ENCODE data around the gene TGFB2. TPM values are rescaled to one million over a fixed set of nuclear protein-coding genes. Genes with fewer than 3 reads are reported as not detected.

Gene TGFB2
- polyA plus RNA-seq, 2 donors = 0.16 to 0.34 TPM

DNA sequence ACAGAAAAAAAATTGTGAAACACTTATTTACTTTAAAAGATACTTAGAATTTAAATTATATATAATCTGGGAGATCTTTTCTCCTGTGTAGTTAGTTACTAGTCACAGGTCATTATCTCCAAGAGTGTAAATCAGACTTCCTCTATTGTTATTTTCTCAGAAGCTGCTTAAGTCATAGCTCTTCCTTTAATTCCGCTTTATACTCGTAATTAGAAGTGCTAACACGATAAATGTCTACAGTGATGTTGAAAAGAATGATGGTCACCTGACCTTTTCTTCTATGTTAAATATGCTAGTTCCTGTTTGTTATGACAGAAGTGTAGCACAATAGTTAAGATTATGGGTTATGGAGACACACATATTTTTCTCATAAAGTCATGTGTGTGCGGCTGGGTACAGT, 123.6 kb downstream of the TGFB2 start:
- no peak overlapping the region for H3K4me3 ChIP-seq (ENCODE audit: low read depth in 1 of 2, low read length in 2 of 2)
- WGBS, 2 donors = 86 to 90% methylated on average over 4 of the region's 4 CpGs
- no peaks in the 10 kb centered on the region for H3K27me3 ChIP-seq (ENCODE audit: control insufficient read depth in 1 of 2, insufficient read depth in 2 of 2, low read length in 2 of 2)
- no peaks in the 10 kb centered on the region for H3K36me3 ChIP-seq (ENCODE audit: control insufficient read depth in 2 of 2, insufficient read depth in 2 of 2, low read length in 1 of 2)
- no peaks in the 10 kb centered on the region for H3K9me3 ChIP-seq (ENCODE audit: control insufficient read depth in 2 of 2, insufficient read depth in 1 of 2, low read depth in 1 of 2, low read length in 1 of 2)
- H3K27ac ChIP-seq (ENCODE audit: low read depth in 2 of 2, low read length in 1 of 2) = no peak overlapping the region
- no peaks in the 10 kb centered on the region for H3K4me1 ChIP-seq (ENCODE audit: control insufficient read depth in 2 of 2, insufficient read depth in 2 of 2, low read length in 1 of 2)

DNA sequence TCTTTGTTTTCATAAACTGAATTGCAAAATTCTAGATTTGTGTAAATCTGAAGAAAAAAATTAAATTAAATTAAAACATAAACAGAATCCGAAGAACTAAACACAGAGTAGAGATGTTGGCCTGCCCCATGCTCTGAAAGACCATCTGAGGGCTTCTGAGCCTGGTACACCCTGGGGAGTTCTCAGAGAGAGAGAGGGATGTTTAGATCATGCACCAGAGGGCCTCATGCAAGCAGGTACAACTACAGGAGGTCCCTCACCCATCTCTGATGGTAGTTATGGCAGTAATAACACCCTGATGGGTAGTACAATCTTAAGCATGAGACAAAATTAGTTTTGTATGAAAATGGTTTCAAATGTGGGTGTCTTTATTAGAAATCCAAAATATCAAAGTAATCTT, 127.7 kb downstream of the TGFB2 start:
- no peaks in the 10 kb centered on the region for H3K27me3 ChIP-seq (ENCODE audit: control insufficient read depth in 1 of 2, insufficient read depth in 2 of 2, low read length in 2 of 2)
- 81 to 83% methylated on average over 1 of the region's 1 CpG for WGBS, 2 donors

DNA sequence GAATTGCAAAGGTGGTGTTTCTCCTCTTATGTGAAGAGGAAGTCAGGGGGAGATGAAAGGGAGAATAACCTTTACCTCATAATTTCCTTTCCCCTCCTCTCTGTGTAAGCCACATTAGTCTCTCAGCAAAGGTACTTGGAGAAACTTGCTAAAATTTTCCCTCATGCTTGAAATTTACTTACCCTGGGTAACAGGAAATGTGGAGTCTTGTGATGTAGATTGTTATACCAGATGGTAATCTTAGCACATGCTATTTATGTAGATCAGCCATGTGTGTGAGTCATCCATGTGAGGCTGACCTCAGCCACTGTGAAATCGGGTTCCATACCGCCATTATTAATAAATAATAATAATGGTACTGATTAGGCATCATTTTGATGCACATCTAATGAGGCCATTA, 128.4 kb downstream of the TGFB2 start:
- Histone ChIP-seq H3K36me3 (ENCODE audit: control insufficient read depth in 2 of 2, insufficient read depth in 2 of 2, low read length in 1 of 2) (no peaks in the 10 kb centered on the region), H3K4me1 (ENCODE audit: control insufficient read depth in 2 of 2, insufficient read depth in 2 of 2, low read length in 1 of 2) (no peaks in the 10 kb centered on the region), H3K27me3 (ENCODE audit: control insufficient read depth in 1 of 2, insufficient read depth in 2 of 2, low read length in 2 of 2) (no peaks in the 10 kb centered on the region), H3K27ac (ENCODE audit: low read depth in 2 of 2, low read length in 1 of 2) (no peak overlapping the region), H3K4me3 (ENCODE audit: low read depth in 1 of 2, low read length in 2 of 2) (no peak overlapping the region), H3K9me3 (ENCODE audit: control insufficient read depth in 2 of 2, insufficient read depth in 1 of 2, low read depth in 1 of 2, low read length in 1 of 2) (no peaks in the 10 kb centered on the region)
- WGBS, 2 donors = 64 to 83% methylated on average over 2 of the region's 2 CpGs

More for the DNA sequence above, 127.7 kb downstream of the TGFB2 start:
- H3K36me3 ChIP-seq (ENCODE audit: control insufficient read depth in 2 of 2, insufficient read depth in 2 of 2, low read length in 1 of 2) = no peaks in the 10 kb centered on the region
- no peaks in the 10 kb centered on the region for H3K9me3 ChIP-seq (ENCODE audit: control insufficient read depth in 2 of 2, insufficient read depth in 1 of 2, low read depth in 1 of 2, low read length in 1 of 2)
- no peak overlapping the region for H3K27ac ChIP-seq (ENCODE audit: low read depth in 2 of 2, low read length in 1 of 2)
- H3K4me3 ChIP-seq (ENCODE audit: low read depth in 1 of 2, low read length in 2 of 2) = no peak overlapping the region
- H3K4me1 ChIP-seq (ENCODE audit: control insufficient read depth in 2 of 2, insufficient read depth in 2 of 2, low read length in 1 of 2) = no peaks in the 10 kb centered on the region

DNA sequence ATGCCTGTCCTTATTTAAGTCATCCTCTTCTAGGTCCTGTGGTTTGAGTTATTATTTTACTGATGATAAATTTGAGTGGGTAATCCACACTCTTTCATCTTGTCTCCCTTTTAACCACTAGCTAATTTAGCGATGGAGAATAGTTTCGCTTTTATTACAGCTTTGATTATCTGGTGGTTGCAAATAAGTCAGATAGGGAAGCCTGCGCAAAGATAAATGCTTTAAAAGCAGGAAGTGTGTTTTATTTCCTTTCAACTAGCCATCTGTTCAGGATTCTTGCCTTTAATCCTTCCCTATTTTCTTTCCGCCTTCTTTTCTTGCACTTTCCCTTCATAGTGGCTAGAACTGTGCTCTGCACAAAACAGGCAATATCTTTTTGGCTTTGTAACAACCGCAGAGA, 129.0 kb downstream of the TGFB2 start:
- Histone ChIP-seq H3K27me3 (ENCODE audit: control insufficient read depth in 1 of 2, insufficient read depth in 2 of 2, low read length in 2 of 2) (no peaks in the 10 kb centered on the region), H3K4me3 (ENCODE audit: low read depth in 1 of 2, low read length in 2 of 2) (no peak overlapping the region), H3K9me3 (ENCODE audit: control insufficient read depth in 2 of 2, insufficient read depth in 1 of 2, low read depth in 1 of 2, low read length in 1 of 2) (no peaks in the 10 kb centered on the region), H3K36me3 (ENCODE audit: control insufficient read depth in 2 of 2, insufficient read depth in 2 of 2, low read length in 1 of 2) (no peaks in the 10 kb centered on the region), H3K27ac (ENCODE audit: low read depth in 2 of 2, low read length in 1 of 2) (no peak overlapping the region), H3K4me1 (ENCODE audit: control insufficient read depth in 2 of 2, insufficient read depth in 2 of 2, low read length in 1 of 2) (no peaks in the 10 kb centered on the region)
- 66 to 78% methylated on average over 5 of the region's 5 CpGs for WGBS, 2 donors

DNA sequence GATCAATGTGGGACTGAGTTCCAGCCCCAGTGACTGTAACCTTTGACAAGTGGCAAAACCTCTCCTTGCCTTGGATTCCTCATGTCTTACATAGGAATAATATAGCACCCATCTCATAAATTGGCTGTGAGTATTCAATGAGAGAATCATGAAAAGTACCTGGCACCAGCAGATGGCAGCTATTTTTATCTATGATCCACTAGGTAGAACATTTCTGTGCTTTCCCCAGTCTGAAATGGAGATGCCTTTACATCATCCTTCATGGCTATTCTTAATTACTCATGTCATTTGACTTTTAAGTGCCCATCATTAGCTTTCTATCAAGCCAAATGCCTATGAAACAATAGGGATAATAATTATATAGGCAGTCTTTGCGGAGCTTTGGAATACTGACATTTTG, 130.1 kb downstream of the TGFB2 start:
- WGBS, 2 donors = 98 to 100% methylated on average over 1 of the region's 1 CpG
- H3K27ac ChIP-seq (ENCODE audit: low read depth in 2 of 2, low read length in 1 of 2) = no peak overlapping the region
- H3K36me3 ChIP-seq (ENCODE audit: control insufficient read depth in 2 of 2, insufficient read depth in 2 of 2, low read length in 1 of 2) = no peaks in the 10 kb centered on the region
- peaks cover 0 to 2% of the 10 kb centered on the region in 2 donors for H3K4me1 ChIP-seq (ENCODE audit: control insufficient read depth in 2 of 2, insufficient read depth in 2 of 2, low read length in 1 of 2)
- no peaks in the 10 kb centered on the region for H3K27me3 ChIP-seq (ENCODE audit: control insufficient read depth in 1 of 2, insufficient read depth in 2 of 2, low read length in 2 of 2)
- H3K9me3 ChIP-seq (ENCODE audit: control insufficient read depth in 2 of 2, insufficient read depth in 1 of 2, low read depth in 1 of 2, low read length in 1 of 2) = no peaks in the 10 kb centered on the region
- H3K4me3 ChIP-seq (ENCODE audit: low read depth in 1 of 2, low read length in 2 of 2) = no peak overlapping the region

DNA sequence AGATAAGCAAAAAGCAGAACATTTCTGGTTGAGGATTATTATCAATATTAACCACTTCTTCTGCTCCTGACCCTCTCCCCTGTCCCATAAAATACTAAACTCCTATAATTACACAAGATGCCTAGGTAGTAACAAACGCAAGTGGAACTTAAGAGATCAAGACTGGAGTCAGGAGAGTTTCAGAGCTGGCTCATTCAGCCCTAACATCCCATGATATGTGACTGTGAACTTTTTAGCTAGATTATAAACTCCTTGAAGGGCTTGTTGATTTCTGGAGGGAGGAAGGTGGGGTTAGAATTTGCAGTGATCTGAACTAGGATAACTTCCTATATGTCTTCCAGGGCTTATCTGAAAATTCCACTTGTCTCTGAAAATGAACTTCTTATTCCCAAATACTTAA, 130.6 kb downstream of the TGFB2 start:
- H3K27me3 ChIP-seq (ENCODE audit: control insufficient read depth in 1 of 2, insufficient read depth in 2 of 2, low read length in 2 of 2) = no peaks in the 10 kb centered on the region
- no peaks in the 10 kb centered on the region for H3K36me3 ChIP-seq (ENCODE audit: control insufficient read depth in 2 of 2, insufficient read depth in 2 of 2, low read length in 1 of 2)
- H3K27ac ChIP-seq (ENCODE audit: low read depth in 2 of 2, low read length in 1 of 2) = no peak overlapping the region
- H3K4me1 ChIP-seq (ENCODE audit: control insufficient read depth in 2 of 2, insufficient read depth in 2 of 2, low read length in 1 of 2) = peaks cover 0 to 2% of the 10 kb centered on the region in 2 donors
- 92 to 95% methylated on average over 1 of the region's 1 CpG for WGBS, 2 donors
- no peak overlapping the region for H3K4me3 ChIP-seq (ENCODE audit: low read depth in 1 of 2, low read length in 2 of 2)
- H3K9me3 ChIP-seq (ENCODE audit: control insufficient read depth in 2 of 2, insufficient read depth in 1 of 2, low read depth in 1 of 2, low read length in 1 of 2) = no peaks in the 10 kb centered on the region

DNA sequence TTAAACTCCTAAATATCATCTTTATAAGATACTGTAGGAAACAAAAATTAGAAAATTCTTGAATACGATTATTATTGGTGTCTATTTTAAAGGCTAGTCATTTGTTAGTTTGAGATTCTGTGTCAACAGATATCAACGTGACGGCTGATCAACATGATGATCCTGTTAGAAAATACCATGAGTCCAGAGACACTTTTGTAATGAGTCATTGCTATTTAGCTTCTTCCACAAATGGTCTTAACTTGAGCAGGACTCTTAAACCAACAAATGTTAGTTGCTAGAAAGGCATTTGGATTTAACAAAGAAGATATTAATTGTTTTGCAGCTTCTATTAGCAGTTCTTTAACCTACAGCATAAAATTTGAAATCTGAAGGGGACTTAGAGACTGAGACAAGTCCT, 131.2 kb downstream of the TGFB2 start:
- H3K27me3 ChIP-seq (ENCODE audit: control insufficient read depth in 1 of 2, insufficient read depth in 2 of 2, low read length in 2 of 2) = no peaks in the 10 kb centered on the region
- peaks cover 0 to 2% of the 10 kb centered on the region in 2 donors for H3K4me1 ChIP-seq (ENCODE audit: control insufficient read depth in 2 of 2, insufficient read depth in 2 of 2, low read length in 1 of 2)
- no peaks in the 10 kb centered on the region for H3K9me3 ChIP-seq (ENCODE audit: control insufficient read depth in 2 of 2, insufficient read depth in 1 of 2, low read depth in 1 of 2, low read length in 1 of 2)
- H3K27ac ChIP-seq (ENCODE audit: low read depth in 2 of 2, low read length in 1 of 2) = no peak overlapping the region
- H3K4me3 ChIP-seq (ENCODE audit: low read depth in 1 of 2, low read length in 2 of 2) = no peak overlapping the region
- no peaks in the 10 kb centered on the region for H3K36me3 ChIP-seq (ENCODE audit: control insufficient read depth in 2 of 2, insufficient read depth in 2 of 2, low read length in 1 of 2)
- 54 to 63% methylated on average over 3 of the region's 3 CpGs for WGBS, 2 donors

DNA sequence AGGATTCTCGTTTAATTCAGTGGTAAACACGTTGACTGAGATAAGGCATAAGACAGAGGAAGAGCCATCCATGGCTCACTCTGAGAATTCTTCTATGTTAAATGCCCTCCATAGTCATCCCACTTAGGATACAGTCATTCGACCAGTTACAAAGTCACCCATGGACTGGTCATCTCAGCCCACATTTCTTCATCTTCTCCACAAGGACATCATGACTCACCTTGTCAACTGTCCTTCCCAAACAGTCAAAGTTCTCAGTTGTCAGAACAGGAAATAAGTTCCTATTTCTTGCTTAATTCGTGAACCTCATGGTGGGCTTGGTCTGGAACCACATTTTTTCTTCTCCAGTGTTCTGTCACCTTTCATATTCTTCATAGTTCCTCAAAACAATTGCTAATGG, 133.2 kb downstream of the TGFB2 start:
- no peaks in the 10 kb centered on the region for H3K9me3 ChIP-seq (ENCODE audit: control insufficient read depth in 2 of 2, insufficient read depth in 1 of 2, low read depth in 1 of 2, low read length in 1 of 2)
- H3K27me3 ChIP-seq (ENCODE audit: control insufficient read depth in 1 of 2, insufficient read depth in 2 of 2, low read length in 2 of 2) = no peaks in the 10 kb centered on the region
- no peak overlapping the region for H3K27ac ChIP-seq (ENCODE audit: low read depth in 2 of 2, low read length in 1 of 2)
- H3K4me1 ChIP-seq (ENCODE audit: control insufficient read depth in 2 of 2, insufficient read depth in 2 of 2, low read length in 1 of 2) = peaks cover 0 to 2% of the 10 kb centered on the region in 2 donors
- 77 to 88% methylated on average over 4 of the region's 4 CpGs for WGBS, 2 donors
- H3K36me3 ChIP-seq (ENCODE audit: control insufficient read depth in 2 of 2, insufficient read depth in 2 of 2, low read length in 1 of 2) = no peaks in the 10 kb centered on the region
- H3K4me3 ChIP-seq (ENCODE audit: low read depth in 1 of 2, low read length in 2 of 2) = no peak overlapping the region

DNA sequence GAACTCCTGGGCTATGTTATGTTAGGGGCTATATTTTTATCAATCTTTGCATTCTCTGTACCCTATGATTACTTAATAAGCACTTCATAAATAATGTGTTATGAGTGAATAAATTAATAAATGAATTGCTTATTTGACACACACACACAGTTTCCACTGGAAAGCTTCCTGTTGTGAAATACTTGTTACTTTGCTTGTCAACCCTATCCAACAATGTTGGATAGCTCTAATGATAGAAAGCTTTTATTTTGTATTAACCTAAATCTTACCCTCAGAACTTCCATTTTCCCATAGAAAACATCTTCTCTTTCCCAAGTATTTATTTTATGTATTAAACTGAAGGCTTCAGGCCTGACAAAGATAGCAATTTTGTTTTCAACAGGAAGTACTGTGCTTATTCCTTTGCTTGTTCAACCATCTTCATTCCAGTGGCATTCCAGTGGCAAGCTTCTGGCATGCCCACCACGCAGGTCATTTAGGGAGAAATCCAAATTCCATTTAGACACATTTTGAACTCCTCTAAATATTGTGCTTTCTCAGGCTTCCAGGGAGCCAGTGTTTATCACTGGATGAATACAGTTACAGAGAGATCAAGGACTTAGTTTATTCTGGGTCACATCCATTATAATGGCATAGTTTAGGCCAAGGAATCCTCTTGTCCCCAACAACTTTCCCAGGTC, 134.4 kb downstream of the TGFB2 start:
- H3K27me3 ChIP-seq (ENCODE audit: control insufficient read depth in 1 of 2, insufficient read depth in 2 of 2, low read length in 2 of 2) = no peaks in the 10 kb centered on the region
- 68 to 69% methylated on average over 1 of the region's 1 CpG for WGBS, 2 donors
- no peaks in the 10 kb centered on the region for H3K9me3 ChIP-seq (ENCODE audit: control insufficient read depth in 2 of 2, insufficient read depth in 1 of 2, low read depth in 1 of 2, low read length in 1 of 2)
- H3K27ac ChIP-seq (ENCODE audit: low read depth in 2 of 2, low read length in 1 of 2) = peak overlapping the region; percentile 39 to 47
- no peaks in the 10 kb centered on the region for H3K36me3 ChIP-seq (ENCODE audit: control insufficient read depth in 2 of 2, insufficient read depth in 2 of 2, low read length in 1 of 2)
- peaks cover 0 to 2% of the 10 kb centered on the region in 2 donors for H3K4me1 ChIP-seq (ENCODE audit: control insufficient read depth in 2 of 2, insufficient read depth in 2 of 2, low read length in 1 of 2)
- H3K4me3 ChIP-seq (ENCODE audit: low read depth in 1 of 2, low read length in 2 of 2) = no peak overlapping the region

DNA sequence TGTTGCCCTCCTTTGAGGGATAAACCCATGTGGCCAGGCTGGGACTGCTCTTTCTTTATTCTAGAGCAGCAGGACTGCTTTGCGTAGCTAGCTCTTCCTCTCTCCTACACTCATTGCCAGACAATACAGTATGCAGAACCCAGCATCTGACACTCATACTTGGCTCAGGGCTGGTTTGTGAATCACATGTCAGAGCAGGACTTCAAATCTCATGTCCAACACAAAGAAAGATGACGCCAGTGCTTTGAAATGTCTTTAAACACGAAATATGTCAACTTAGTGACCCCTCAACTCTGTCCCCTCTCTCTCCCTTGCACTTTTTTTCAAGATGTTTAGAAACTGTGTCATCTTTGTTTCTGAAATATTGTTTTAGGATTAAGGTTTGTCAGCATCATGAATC, 135.0 kb downstream of the TGFB2 start:
- 50 to 71% methylated on average over 3 of the region's 3 CpGs for WGBS, 2 donors
- Histone ChIP-seq H3K36me3 (ENCODE audit: control insufficient read depth in 2 of 2, insufficient read depth in 2 of 2, low read length in 1 of 2) (no peaks in the 10 kb centered on the region), H3K27ac (ENCODE audit: low read depth in 2 of 2, low read length in 1 of 2) (peak overlapping the region; percentile 26 to 39), H3K4me3 (ENCODE audit: low read depth in 1 of 2, low read length in 2 of 2) (no peak overlapping the region), H3K27me3 (ENCODE audit: control insufficient read depth in 1 of 2, insufficient read depth in 2 of 2, low read length in 2 of 2) (no peaks in the 10 kb centered on the region), H3K4me1 (ENCODE audit: control insufficient read depth in 2 of 2, insufficient read depth in 2 of 2, low read length in 1 of 2) (peaks cover 0 to 2% of the 10 kb centered on the region in 2 donors), H3K9me3 (ENCODE audit: control insufficient read depth in 2 of 2, insufficient read depth in 1 of 2, low read depth in 1 of 2, low read length in 1 of 2) (no peaks in the 10 kb centered on the region)
